Colonic mucosa (tissue), 4 donors: ENCODE results near the gene PSD4. TPM values are rescaled to one million over a fixed set of nuclear protein-coding genes. Genes with fewer than 3 reads are reported as not detected.

Experiments used
- DNase-seq: peaks from one replicate; pipeline ENCODE4 v3.0.0-alpha.2; 2020
- H3K27ac ChIP-seq: fragments of 200-600 bp; one replicate; pipeline ENCODE4 v1.8.0; 2021
- H3K27me3 ChIP-seq: fragments of 200-600 bp; one replicate; pipeline ENCODE4 v1.8.0; 2021
- H3K36me3 ChIP-seq: fragments of 200-600 bp; one replicate; pipeline ENCODE4 v1.8.0; 2021
- H3K4me1 ChIP-seq: fragments of 200-600 bp; one replicate; pipeline ENCODE4 v1.8.0; 2021; ENCODE audit warnings: mild to moderate bottlenecking
- H3K4me3 ChIP-seq: fragments of 200-600 bp; one replicate; pipeline ENCODE4 v1.8.0; 2021
- H3K9ac ChIP-seq, 2 donors: one replicate each; pipeline ENCODE4 v1.7.0; 2013; ENCODE audit warnings: control low read depth in 2 of 2, low read depth in 2 of 2, low read length in 2 of 2
- H3K9me3 ChIP-seq: fragments of 200-600 bp; one replicate; pipeline ENCODE4 v1.8.0; 2021
- intact Hi-C: fragments of 100-400 bp; cut with DNase I; formaldehyde crosslinking; loops from one replicate; pipeline ENCODE4 v1.14.1; 2022
- total RNA-seq, 2 donors: library from RNA; stranded (reverse); fragmentation: NEBNext Ultra II Directional in 1 of 2; extraction: Animal tissue kit (Norgen Biotek cat#: 25700) in 1 of 2; gene quantifications; one replicate each; pipeline ENCODE4 v1.2.1, GENCODE V29; 2021
- TF ChIP-seq, protein P1 (sequence below): fragments of 200-600 bp; IDR thresholded peaks from one replicate; pipeline ENCODE4 v1.8.0; 2022; ENCODE audit warnings: antibody characterized with exemption, mild to moderate bottlenecking
- donor health status: healthy.
- donor health status: DM: no; HTN: no; CAD: no.
- donor health status: DM: no; HTN: no; CAD: no.

PSD4 gene
- total RNA-seq, 2 donors from 2014 or later: 36.5 to 50.6 TPM

DNA sequence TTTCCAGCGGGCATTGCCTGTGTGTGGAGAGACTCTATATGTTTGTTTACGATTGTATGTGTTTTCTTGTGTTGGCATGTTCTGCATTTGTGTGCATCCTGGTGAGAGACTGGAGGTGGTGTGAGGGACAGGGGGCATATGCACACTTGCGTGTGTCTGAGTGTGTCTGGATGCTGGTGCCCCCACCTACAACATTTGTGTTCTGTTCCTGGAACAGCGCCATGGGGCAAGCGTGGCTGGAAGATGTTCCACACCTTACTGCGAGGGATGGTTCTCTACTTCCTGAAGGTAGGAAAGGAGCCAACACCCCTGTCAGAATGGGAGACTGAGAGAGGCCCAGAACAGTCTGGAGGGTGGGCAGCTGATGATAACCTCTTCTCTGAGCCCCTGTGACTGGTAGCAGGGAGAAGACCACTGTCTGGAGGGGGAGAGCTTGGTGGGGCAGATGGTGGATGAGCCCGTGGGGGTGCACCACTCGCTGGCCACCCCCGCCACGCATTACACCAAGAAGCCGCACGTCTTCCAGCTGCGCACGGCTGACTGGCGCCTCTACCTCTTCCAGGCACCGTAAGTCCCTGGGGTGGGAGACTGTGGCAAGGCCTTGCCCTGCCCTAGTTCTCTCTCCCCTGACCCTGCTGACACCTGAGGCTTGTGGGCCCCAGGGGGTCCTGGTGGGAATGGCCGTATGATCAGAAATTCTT, 23.7 kb downstream of the PSD4 start:
- Histone ChIP-seq H3K4me1 (no peaks in the 10 kb centered on the region), H3K9me3 (no peaks in the 10 kb centered on the region), H3K27ac (no peak overlapping the region), H3K9ac (no peak overlapping the region), H3K4me3 (no peak overlapping the region), H3K27me3 (no peaks in the 10 kb centered on the region), H3K36me3 (no peaks in the 10 kb centered on the region)
- intact Hi-C loops: loop anchor here (2.0 to 5.0 kb wide), 2 partner anchors 59 to 115 kb away; no protein-coding TSS in a partner anchor
- no peak for DNase-seq
- TF ChIP-seq, protein P1, sequence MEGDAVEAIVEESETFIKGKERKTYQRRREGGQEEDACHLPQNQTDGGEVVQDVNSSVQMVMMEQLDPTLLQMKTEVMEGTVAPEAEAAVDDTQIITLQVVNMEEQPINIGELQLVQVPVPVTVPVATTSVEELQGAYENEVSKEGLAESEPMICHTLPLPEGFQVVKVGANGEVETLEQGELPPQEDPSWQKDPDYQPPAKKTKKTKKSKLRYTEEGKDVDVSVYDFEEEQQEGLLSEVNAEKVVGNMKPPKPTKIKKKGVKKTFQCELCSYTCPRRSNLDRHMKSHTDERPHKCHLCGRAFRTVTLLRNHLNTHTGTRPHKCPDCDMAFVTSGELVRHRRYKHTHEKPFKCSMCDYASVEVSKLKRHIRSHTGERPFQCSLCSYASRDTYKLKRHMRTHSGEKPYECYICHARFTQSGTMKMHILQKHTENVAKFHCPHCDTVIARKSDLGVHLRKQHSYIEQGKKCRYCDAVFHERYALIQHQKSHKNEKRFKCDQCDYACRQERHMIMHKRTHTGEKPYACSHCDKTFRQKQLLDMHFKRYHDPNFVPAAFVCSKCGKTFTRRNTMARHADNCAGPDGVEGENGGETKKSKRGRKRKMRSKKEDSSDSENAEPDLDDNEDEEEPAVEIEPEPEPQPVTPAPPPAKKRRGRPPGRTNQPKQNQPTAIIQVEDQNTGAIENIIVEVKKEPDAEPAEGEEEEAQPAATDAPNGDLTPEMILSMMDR: no peak

DNA sequence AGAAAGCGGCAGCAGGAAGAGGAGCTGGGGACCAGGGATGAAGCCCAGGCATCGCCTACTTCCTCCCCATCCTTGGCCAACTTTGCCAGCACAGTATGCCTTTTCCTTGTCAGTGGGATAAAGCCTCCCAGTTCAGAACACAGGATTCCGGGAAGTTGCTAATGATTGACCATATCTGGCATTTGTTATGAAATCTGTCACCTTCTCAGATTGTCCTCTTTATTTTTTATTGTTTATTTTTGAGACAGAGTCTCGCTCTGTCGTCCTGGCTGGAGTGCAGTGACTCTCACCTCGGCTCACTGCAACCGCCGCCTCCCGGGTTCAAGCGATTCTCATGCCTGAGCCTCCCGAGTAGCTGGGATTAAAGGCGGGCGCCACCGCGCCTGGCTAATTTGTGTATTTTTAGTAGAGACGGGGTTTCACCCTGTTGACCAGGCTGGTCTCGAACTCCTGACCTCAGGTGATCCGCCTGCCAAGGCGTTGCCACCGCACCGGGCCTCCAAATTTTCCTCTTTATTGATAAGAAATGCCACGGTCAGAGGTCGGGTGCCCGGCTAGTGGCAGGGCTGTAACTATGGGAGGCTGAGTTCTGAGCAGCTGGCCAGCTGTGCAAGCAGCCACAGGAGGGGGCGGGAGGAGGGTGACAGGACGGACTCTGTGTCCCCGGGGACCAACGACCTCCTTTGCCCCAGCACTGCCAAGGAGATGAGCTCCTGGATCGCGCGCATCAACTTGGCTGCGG, 24.4 kb downstream of the PSD4 start:
- H3K4me1 ChIP-seq: no peaks in the 10 kb centered on the region
- H3K9ac ChIP-seq: peak overlapping the region; percentile 70 to 82
- intact Hi-C loops: loop anchor here (2.0 to 5.0 kb wide), 2 partner anchors 59 to 116 kb away; no protein-coding TSS in a partner anchor
- H3K36me3 ChIP-seq: no peaks in the 10 kb centered on the region
- no peaks in the 10 kb centered on the region for H3K27me3 ChIP-seq
- peak overlapping the region; percentile 61 for H3K4me3 ChIP-seq
- TF ChIP-seq, protein P1: no peak
- no peaks in the 10 kb centered on the region for H3K9me3 ChIP-seq
- no peak for DNase-seq
- H3K27ac ChIP-seq: peak overlapping the region; percentile 92

DNA sequence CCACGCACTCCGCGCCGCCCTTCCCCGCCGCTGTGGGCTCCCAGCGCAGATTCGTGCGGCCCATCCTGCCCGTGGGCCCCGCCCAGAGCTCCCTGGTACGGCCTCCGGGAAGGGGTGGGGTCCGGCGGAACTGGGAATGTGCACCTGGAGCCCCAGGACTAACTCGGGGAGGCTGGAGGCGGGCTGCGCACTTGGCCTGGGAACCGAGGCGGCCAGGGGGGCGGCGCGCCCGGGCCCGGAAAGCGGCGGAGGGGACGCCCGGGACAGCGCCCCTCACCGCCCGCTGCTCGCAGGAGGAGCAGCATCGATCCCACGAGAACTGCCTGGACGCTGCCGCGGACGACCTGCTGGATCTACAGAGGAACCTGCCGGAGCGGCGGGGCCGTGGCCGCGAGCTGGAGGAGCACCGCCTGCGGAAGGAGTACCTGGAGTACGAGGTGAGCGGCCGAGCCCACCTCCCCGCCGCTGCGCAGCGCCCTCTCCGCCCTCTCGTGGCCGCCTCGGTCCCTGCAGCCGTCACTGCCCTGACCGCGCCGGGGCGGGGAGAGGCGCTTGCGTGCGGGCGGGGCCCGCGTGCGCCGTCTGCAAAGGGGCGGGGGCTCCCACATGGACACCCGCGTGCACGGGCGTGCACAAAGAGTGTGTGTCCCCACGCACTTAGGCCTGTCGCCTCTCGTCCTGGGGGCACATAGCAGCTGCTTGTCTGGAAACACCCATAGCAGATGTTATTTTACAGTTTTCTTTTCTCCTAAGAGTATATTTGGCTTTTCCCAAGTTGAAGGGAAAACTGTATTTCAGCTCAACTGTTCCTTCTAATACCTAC, 25.2 kb downstream of the PSD4 start:
- Histone ChIP-seq H3K27ac (peak overlapping the region; percentile 92), H3K9me3 (no peaks in the 10 kb centered on the region), H3K4me3 (peak overlapping the region; percentile 61), H3K9ac (peak overlapping the region; percentile 70 to 82), H3K36me3 (no peaks in the 10 kb centered on the region), H3K4me1 (no peaks in the 10 kb centered on the region), H3K27me3 (no peaks in the 10 kb centered on the region)
- intact Hi-C loops: loop anchor here (2.0 to 5.0 kb wide), 2 partner anchors 60 to 117 kb away; no protein-coding TSS in a partner anchor
- TF ChIP-seq, protein P1: peak; percentile 89
- peak; percentile 87 for DNase-seq

DNA sequence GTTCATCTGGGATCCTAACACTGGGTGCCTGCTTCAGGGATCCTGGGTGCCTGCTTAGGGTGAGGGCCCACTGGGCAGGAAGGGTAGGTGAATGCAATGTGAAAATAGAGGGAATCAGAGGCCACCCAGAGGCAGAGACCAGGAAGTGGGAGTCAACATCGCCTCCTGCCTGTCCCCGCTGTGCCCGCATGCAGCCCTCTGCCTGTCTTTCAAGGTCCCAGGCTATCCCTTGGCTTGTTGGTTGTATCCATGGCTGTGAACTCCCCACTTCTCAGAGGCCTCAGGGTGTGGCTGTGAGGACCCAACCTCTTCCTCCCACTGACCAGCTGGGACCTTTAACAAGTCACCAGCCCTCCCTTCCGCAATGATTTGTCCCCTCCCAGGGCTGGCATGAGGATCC, 26.5 kb downstream of the PSD4 start:
- Histone ChIP-seq H3K4me1 (no peaks in the 10 kb centered on the region), H3K9me3 (no peaks in the 10 kb centered on the region), H3K27me3 (no peaks in the 10 kb centered on the region), H3K9ac (no peak overlapping the region), H3K4me3 (no peak overlapping the region), H3K36me3 (no peaks in the 10 kb centered on the region), H3K27ac (no peak overlapping the region)
- no peak for DNase-seq
- TF ChIP-seq, protein P1: no peak
- intact Hi-C loops: no loop called here
